ENCODE measurements around the gene FOXJ3. TPM values are rescaled to one million over a fixed set of nuclear protein-coding genes. Genes with fewer than 3 reads are reported as not detected.

The FOXJ3 gene
- total and polyA plus RNA-seq, 2 of the 4 experiments (the other 2 are of a cell fraction), result 16.7 to 30.5 TPM

- ChIA-PET POLR2A (ENCODE audit: unreplicated experiment) (no interaction called here), CTCF (no interaction called here)
- Histone ChIP-seq H2BK120ac (ENCODE audit: low read depth, low read length) (no peak overlapping the region), H2BK20ac (ENCODE audit: low read depth, low read length) (no peak overlapping the region), H3K56ac (ENCODE audit: extremely low read depth, insufficient read depth, low read length) (no peak overlapping the region), H3K9me1 (ENCODE audit: insufficient read depth, low read length) (peaks cover 7% of the 10 kb centered on the region), H3K27me3 (ENCODE audit: control insufficient read depth, insufficient read depth, low read length) (no peaks in the 10 kb centered on the region), H2AK5ac (ENCODE audit: low read depth, low read length) (no peak overlapping the region), H3K14ac (replicated peaks; ENCODE audit: low read depth, low read length) (no peak overlapping the region), H3K27ac (ENCODE audit: insufficient read depth, low read length) (no peak overlapping the region), H2BK5ac (ENCODE audit: low read depth, low read length, poor library complexity, severe bottlenecking) (no peak overlapping the region), H3K4me3 (ENCODE audit: insufficient read depth, low read depth, low read length) (no peak overlapping the region), H4K8ac (ENCODE audit: low read depth in 2 of 2, low read length in 2 of 2) (no peak overlapping the region), H2AK9ac (replicated peaks; ENCODE audit: low read depth, low read length, poor library complexity) (no peak overlapping the region), H3K9ac (ENCODE audit: low read depth, low read length) (no peak overlapping the region), H2BK15ac (ENCODE audit: low read depth, low read length) (no peak overlapping the region), H3K23ac (ENCODE audit: low read depth, low read length) (no peak overlapping the region), H3K18ac (ENCODE audit: low read depth, low read length) (no peak overlapping the region), H4K5ac (ENCODE audit: low read depth, low read length) (no peak overlapping the region), H4K91ac (ENCODE audit: insufficient read depth, low read depth, low read length) (no peak overlapping the region), H2AFZ (replicated peaks; ENCODE audit: low read length, poor library complexity) (no peak overlapping the region), H3K4ac (ENCODE audit: low read depth, low read length) (no peak overlapping the region), H4K20me1 (ENCODE audit: insufficient read depth, low read length) (peaks cover 88% of the 10 kb centered on the region), H3K9me3 (ENCODE audit: control insufficient read depth, insufficient read depth, low read length) (no peaks in the 10 kb centered on the region), H3K79me1 (ENCODE audit: low read depth in 1 of 2, low read length in 2 of 2) (peaks cover 8 to 73% of the 10 kb centered on the region in 2 experiments; a peak in 3 of 4 replicates), H3K4me1 (ENCODE audit: control insufficient read depth, insufficient read depth, low read length) (peaks cover 2% of the 10 kb centered on the region), H3K4me2 (ENCODE audit: low read depth, low read length) (no peak overlapping the region), H3K36me3 (ENCODE audit: control insufficient read depth, insufficient read depth, low read length) (no peaks in the 10 kb centered on the region; the same call in 1 of the 2 replicates)
- intact Hi-C loops (cut with micrococcal nuclease) (no loop called here), dilution Hi-C loops (cut with HindIII; ENCODE audit: low sequenced_read_pairs, unreplicated experiment) (no loop called here), in situ Hi-C loops (cut with MboI; ENCODE audit: low sequenced_read_pairs) (no loop called here)
- no peak for DNase-seq
- TF ChIP-seq RCOR1 (IDR thresholded peaks at IDR 0.05; ENCODE audit: insufficient replicate concordance, low read length) (no peak), FOS (IDR thresholded peaks at IDR 0.05; ENCODE audit: low read depth, low read length) (no peak), MXI1 (IDR thresholded peaks at IDR 0.05; ENCODE audit: borderline replicate concordance, low read depth, low read length) (no peak), CHD1 (IDR thresholded peaks at IDR 0.05; ENCODE audit: low read depth, low read length) (no peak)
- TF ChIP-seq, protein P1, sequence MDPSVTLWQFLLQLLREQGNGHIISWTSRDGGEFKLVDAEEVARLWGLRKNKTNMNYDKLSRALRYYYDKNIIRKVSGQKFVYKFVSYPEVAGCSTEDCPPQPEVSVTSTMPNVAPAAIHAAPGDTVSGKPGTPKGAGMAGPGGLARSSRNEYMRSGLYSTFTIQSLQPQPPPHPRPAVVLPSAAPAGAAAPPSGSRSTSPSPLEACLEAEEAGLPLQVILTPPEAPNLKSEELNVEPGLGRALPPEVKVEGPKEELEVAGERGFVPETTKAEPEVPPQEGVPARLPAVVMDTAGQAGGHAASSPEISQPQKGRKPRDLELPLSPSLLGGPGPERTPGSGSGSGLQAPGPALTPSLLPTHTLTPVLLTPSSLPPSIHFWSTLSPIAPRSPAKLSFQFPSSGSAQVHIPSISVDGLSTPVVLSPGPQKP (IDR thresholded peaks at IDR 0.05; ENCODE audit: borderline replicate concordance, low read depth, low read length), result no peak
- BruUV-seq (replicated peaks), result no TSS peak
- ATAC-seq (ENCODE audit: low read depth), result no peak
- WGBS, 2 experiments (ENCODE audit: extremely low coverage in 2 of 2, insufficient read length in 1 of 2), result no CpG with 5 or more reads among the region's 2 CpGs
Observed at GRCh38 chr1:42325014-42325402, 10.0 kb downstream of the FOXJ3 start.

Data from IMR-90 (cell line).